Left lobe of liver (tissue), 2 donors: ENCODE measurements around the gene DPT. TPM values are rescaled to one million over a fixed set of nuclear protein-coding genes. Genes with fewer than 3 reads are reported as not detected.
A peak's percentile ranks its signal among the peaks of the same experiment; 100 is the strongest.

Experiments used
- ATAC-seq: fragments of 200-7000 bp; cut with Tn5 transposase; one replicate; pipeline ENCODE4 v1.9.1; 2020; ENCODE audit warnings: mild to moderate bottlenecking, moderate library complexity
- DNase-seq: peaks from one replicate; pipeline ENCODE4 v3.0.0-alpha.2; 2020; ENCODE audit warnings: low spot score
- total RNA-seq: library from RNA; stranded (reverse); gene quantifications from one replicate; pipeline ENCODE4 v1.2.1, GENCODE V29; 2021
- donor health status: DM: no; HTN: no; CAD: no; lungs with moderate emphysema.
- donor health status: DM: no; HTN: yes; CAD: no.

DPT gene
- total RNA-seq, 1 donor from 2014 or later, result 1.3 TPM

DNA sequence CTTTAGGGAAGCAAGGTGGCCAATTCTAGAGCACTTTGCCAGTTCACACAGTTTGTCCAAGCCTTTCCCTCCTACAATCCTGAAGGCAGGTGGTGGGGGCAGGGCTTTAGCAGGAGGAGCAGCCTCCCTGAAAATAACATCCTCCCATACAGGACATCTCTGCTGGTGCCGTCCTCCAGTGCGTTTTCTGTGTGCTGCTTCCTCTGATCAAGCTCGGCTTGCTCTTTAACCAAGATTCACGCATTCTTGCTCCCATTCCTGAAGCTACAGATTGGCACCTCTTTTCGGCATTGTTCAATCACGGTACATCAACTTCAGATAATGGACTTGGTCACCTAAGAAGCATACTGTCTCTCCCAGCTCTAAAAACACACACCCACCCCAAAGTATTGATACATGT, 7.5 kb upstream of the DPT start:
- ATAC-seq (no peak), DNase-seq (no peak)

DNA sequence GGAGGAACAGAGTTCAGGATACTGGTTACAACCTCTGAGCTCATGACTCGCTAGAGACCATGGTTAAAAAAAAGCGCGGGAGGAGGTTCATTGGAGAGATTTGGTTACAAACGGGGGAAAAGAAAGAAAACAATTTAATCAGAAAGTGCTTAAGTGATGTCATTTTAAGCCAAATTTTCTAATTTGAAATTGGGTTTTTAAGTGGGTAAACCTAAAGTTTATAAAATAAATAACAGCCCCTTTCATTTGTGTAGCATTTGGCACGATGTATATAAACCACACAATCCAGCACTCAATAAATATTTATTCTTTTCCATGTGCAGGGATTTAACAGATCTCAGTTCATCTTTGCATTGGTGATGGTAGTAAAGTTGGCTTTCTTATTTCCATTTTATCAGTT, 7.0 kb upstream of the DPT start:
- no peak for DNase-seq
- ATAC-seq, result no peak

DNA sequence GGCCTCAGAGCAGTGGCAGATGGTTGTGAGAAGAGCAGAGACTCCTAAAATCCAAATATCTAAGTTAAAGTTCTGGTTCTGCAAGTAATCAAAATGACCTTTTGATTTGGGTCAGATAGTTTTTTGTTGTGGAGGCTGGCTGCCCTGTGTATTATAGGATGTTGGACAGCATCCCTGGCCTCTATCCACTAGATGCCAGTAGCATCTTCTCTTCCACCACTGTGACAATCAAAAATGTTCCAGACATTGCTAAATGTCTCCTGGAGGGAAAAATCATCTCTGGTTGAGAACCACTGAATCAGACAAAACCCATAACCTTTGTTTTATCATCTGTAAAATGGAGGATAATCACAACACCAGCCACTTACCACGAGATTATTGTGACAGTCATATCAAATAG, 5.9 kb upstream of the DPT start:
- DNase-seq (no peak), ATAC-seq (peak; percentile 58)

DNA sequence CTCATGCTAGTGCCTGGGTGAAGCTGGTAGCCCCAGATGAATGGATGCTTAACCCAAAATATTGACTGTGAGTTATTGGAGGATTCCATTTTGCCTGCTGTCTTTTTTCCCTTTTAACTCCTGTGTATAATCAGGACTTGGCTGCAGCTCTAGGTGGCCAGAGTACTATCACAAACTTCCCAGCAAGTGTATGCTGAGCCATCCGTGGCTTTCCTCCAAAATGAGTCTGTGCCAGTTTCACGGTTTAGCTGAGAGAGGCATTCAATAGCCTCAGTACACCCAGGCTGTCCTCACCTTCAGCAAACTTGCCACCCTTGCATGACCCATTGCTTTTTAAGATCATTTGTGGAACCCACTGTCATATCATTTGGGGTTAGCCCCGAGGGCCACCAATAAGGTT, 5.3 kb upstream of the DPT start:
- peak; percentile 97 for ATAC-seq

DNA sequence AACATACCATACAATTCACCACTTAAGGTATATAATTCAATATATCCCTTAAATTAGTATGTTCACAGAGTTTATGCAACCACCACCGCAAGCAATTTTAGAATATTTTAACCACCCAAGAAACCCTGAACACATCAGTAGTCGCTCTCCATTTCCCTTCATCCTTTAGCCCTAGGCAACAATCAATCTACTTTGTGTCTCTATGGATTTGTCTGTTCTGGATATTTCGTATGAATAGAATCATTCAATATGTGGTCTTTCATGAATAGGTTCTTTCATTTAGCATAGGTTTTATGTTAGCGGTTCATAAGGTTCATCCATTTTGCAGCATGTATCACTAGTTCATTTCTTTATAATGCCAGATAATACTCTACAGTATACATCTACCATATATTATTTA, 4.2 kb upstream of the DPT start:
- ATAC-seq (no peak), DNase-seq (no peak)

More for the DNA sequence above, 5.3 kb upstream of the DPT start:
- peak; percentile 86 for DNase-seq

DNA sequence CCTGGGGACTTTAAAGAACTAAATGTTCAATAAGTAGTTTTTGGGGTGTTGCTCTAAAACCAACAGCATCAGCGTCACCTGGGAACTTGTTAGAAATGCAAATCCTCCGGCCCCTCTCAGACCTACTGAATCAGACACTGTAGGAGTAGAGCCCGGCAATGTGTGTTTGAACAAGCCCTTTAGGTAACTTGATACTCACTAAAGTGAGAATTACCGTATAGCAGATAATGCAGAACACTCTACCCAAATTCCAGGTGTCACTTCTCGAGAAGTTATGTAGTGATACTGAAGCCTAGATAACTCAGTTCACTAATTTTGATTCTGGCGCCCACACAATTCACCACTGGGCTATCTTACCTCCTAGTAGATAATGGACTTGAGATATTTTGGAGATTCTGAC, 3.7 kb upstream of the DPT start:
- ATAC-seq, result no peak

DNA sequence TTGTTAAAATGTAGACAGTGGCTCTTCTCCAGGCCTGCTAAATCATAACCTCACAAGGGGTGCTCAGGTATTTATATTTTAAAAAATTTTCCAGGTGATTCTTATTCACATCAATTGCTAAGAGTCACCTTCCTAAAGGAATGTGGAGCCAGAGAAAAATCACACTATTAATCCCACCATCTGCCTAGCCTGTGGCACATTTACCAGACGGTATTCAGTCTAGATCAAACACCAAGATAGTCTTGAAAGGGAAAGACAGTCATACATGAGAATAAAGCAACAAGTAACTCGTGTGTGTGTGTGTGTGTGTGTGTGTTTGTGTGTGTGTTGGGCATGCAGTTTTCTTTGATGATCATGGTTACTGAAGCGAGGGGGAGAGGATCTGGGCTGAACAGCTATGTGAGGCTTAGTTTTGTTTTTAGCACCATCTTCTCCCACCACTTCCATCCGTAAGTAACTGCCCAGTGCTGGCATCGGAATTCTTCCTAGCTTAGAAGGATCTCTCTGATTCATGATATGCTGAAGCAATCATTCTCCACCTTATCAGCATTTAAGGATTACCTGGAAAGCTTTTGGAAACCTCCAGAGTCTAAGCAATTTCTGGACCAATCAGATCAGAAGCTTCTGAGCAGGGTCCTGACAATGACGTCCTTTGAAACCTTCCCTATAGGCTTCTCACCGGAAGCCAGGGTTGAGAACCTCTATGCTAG, 2.4 kb upstream of the DPT start:
- ATAC-seq (no peak), DNase-seq (no peak)

More for the DNA sequence above, 3.7 kb upstream of the DPT start:
- DNase-seq, result no peak

DNA sequence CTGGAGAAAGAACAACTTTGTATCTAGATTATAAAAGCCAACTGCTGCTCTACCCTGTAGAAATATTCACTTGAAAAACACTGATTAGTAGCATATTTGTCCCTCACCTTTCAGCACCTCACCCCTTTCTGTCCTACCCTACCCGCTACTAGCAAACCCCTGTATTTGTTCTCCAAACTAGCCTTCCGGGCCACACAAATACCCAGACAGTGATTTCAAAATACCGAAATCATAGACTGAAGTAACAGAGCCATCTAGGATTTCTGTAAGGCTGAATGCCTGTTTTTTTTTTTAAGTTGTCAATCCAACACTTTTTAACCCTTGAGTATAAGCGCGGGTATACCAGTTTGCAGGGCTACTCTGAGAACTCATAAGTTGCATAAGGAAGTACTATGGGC, 398 bp upstream of the DPT start:
- ATAC-seq, result no peak
- DNase-seq, result no peak

DNA sequence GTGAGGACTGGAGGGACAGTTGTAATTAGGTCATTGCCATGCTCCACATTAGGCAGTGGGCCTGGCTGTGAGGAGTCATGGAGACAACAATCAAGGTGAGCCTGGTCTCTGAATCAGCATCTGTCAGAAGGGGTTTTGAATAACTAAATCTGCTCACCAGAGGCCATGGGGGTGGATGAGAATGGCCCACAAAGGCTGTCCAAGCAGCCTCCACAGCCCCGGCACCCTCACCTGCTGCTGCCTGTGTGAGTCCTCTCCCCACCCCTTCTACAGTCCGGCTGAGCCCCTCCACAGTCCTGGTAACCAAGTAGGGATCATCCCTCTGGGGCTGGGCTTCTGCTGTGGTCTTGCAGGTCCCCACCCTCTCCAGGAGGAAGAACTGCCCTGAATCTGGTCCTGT, 2.3 kb downstream of the DPT start:
- no peak for DNase-seq
- no peak for ATAC-seq

DNA sequence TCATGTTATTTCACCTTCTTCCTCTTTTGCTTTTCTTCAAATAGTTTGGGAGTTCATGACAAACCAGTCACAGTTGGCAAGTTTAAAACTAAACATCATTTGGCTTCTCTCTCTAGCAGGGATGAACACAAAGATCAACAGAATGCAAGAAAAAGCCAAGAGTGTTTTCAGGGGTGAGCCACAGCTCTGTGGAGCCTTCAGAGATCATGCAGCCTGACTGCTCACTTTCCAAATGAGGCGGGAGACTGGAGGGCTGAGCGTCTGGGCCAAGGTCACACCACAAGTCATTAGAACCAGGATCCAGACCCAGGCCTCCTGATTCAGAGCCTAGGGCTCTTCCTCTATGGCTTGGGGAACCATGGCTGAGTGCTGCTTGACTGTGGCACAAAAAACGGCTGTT, 2.7 kb downstream of the DPT start:
- DNase-seq (no peak), ATAC-seq (no peak)

DNA sequence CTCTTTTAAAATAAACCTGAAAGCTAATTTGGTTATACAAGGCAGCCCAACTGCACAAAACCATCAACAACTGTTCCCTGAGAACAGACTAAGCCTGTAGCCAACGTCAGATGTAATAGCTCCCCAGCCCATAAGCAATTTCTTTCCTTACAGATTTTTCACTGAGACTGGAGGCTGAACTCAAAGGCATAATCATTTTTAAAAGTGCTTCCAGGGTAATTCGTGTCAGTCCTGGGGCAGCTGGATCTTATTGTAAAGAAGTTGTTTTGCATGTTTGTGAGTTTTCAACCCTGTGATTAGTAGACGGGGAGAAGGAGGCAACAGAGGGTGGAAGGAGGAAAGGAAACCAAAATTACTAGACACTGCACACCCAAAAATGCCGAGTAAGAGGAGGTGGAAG, 3.2 kb downstream of the DPT start:
- ATAC-seq (no peak), DNase-seq (no peak)

DNA sequence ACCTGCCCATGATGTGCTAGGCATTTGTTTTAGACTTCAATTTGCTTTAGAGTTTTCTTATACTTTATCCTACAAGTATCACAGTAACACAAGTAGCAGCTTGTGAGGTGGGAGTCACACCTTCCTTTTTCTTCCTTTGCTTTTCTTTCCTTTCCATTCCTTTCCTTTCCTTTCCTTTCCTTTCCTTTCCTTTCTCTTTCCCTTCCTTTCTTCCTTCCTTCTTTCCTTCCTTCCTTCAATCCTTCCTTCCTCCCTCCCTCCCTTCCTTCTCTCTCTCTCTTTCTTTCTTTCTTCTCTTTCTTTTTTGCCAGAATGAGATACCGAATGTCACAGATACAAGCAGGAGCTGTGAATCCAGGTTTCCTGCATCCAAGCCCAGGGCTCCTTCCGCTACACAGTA, 3.9 kb downstream of the DPT start:
- no peak for ATAC-seq
- no peak for DNase-seq

DNA sequence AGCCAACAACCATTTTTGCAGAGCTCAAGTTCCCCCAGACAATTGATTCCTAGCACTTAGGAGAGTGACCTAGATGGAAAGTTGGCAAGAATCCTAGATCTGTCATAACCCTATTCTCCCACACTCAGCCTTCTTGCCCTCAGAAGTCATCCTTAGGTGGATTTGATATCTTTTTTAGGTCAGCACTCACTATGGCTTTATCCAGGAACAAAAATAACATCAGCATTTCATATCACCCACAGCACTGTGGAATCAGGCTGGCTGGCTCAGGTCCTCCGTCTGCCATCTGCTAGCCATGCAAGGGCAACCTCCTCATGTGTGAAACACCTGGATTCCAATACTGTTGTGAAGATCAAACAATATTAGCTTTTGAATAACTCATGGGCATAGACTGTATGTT, 6.0 kb downstream of the DPT start:
- peak; percentile 31 for ATAC-seq
- no peak for DNase-seq

DNA sequence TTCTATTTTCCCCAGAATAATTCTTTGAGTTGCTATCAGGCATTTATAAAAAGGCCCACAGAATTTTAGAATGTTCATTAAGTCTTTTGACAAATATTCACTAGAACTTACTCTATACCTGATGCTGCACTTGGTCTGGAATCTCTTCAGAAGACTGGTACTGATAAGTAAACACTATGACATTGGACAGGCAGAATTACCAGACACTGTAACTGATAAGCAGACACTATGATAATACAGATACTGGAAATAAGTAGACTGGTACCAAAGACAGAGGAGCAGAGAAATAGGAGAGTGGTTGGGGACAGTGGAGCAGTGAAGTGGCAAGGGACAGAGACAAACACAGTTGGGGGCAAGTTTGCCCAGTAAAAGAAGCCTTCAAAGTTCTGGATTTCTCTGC, 8.2 kb downstream of the DPT start:
- no peak for ATAC-seq
- DNase-seq, result no peak

DNA sequence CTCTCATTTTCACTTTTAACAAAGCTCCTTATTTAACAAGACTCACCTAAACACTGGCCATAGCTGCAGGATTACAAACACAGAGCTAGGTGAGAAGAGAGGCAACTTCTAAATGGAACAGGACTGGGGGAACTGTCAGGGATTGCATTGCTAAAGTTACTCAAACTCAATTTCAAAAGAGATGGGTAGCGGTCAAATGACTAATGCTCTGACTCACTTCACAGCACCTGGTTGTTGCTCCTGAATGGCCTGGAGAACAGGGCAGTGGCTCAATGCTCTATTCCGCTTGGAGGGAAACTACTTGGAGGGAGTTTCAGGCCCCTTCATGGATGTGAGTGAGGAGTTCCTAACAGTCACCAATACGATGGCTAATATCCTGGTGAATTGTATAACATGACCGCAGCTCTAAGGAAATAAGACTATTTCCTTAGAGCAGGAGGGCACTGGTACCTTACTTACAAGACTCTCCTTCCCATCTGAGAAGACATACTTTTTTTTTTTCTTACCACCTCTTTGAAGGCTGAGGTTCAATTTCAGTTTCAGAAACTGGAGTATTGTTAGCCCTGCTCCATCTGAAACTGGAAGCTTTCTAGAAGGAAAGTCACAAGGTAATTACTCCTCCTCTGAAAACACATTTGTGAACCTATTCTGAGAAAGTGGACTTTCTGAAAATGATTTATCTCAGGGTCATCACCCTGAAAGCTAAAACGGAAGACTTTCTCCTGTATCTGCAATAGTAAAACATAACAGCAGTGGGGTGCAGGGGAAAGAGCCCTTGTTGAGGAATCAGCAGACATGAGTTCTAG, 9.5 kb downstream of the DPT start:
- ATAC-seq (no peak), DNase-seq (no peak)

DNA sequence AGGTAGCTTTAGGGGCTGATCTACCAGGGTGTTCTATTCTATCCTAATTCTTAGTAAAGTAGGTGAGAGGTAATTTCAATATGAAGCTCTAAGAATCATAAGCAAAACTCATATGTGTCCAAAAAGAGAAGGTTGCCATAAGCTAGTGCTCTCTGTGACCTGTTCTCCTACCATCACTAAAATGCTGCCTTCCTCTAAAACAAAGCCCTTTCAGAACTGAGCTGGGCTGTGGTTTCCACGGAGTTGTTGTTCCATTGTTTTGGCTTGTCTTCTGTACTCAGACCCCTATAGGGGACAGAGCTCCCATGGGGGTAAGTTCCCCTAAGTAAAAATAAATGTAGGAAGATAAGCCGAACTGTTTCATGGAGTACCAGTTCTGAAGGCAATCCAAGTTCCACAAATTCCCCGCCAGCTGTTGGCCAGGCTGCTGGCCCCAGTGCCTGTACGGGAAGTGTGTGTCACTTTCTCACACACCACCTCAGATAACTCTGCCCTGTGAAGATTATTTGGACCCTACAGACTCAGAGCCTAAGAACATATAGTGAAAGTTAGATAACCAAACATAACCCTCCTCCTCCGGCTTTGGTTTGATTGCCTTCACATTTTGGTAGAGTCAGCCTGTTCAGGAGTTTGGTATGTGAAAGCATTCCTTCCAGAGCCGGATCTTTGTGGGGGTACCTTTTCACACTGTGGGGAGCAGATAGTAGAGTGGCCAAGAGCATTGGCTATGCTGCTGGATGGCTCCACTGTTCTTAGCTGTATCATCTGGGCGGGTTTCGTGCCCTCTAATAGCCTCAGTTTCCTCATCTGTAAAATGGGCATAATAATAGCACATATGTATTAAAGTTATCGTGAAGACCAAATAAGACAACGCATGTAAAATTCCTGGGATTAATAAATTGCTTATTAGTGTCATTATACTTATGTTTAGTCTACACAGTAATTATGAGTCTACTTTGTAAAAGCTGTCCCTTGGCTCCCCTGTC, 10.8 kb downstream of the DPT start:
- no peak for DNase-seq

DNA sequence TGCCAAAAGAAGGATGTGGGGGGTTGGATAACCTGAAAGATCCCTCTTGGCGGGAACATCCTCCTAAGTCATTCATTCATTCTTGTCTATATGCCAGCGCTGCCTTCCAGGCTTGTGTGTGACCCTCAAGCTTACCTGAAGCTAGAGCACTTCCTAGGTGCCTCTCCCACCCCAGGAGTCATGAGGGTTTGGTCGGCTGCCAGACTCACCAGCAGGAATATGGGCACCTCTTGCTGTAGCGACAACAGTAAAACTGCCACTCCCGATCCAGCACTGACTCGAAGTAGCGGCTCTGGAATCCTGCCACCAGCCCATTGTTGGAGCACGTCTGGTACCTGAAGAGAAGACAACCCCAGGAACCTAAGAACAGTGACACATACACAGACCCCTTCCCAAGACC, 15.0 kb downstream of the DPT start:
- DNase-seq, result no peak
- no peak for ATAC-seq

More for the DNA sequence above, 10.8 kb downstream of the DPT start:
- no peak for ATAC-seq

DNA sequence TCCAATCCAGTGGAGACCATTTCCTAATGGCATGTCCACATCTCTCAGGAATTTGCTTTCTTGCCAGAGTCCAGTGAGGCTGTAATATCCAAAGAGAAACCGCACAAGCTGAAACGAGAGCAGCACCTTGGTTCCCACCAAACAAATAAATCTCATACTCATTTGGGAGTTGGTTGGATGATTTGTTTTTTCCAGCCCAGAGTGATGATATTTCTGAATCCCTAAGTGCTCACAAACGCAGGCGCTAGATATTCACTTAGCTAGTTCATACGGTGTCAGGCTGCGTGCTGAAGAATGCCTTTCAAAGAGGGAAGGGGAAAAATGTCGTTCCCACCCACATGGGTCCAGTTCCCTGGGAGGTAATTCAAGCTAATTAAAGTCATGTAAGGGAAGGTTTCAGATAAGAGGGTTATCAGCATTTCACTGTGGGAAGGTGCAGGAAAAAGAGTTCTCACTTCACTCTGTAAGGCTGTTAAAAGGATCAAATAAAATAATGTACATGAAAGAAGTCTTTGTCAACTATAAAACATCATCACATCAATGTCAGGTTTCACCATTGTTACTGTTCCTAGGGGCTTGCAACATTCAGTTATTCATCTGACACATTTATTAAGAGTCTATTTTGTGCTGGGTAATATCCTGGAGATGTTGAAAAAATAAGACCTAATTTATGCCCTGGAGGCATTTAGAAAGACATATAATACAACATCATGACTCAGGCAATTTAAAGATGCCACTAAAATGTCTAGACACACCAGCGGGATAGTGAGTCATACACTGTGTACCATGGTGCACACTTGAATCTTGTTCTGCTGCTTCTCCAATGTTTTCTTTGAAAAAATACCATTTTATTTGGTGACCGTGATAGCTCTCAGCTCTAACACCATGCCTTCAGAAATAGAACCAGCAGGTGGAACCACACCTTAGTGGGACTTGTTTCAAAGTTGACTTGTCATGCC, 19.3 kb downstream of the DPT start:
- ATAC-seq (no peak), DNase-seq (no peak)

DNA sequence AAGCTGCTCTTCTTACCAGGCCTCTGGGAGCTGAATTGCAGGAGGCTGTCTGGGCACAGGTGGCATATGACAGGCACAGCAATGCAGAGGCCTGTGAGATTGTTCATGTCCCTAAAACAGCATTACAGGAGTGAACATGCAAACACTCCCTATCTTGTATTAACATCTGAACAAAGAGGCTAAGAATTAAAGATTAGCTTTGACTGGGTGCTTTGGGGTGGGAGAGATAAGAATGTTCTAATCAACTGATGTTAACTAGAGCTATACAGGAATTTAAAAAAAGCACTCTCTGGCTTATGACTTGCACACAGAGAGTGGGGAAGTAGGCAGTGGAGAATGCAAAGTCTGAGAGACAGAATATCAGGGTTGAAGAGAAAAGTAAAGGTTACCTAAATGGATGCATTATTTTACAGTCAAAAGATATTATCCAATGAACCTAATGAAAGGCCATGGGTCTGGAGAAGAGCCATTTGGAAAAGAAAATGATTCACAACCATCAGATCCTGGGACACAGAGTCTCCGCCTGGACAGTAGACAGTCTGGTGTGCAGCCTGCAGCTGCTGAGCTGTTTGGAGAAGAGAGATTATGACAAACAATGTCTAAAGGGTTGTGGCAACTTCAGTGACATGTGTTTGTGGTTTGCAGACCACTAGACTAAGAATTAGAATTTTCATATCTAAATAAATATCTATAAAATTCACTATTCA, 20.2 kb downstream of the DPT start:
- DNase-seq (no peak), ATAC-seq (no peak)
